ENCODE data around the gene TSPAN3. TPM values are rescaled to one million over a fixed set of nuclear protein-coding genes. Genes with fewer than 3 reads are reported as not detected.

The TSPAN3 gene
- total and polyA plus RNA-seq, 4 donors = 49.3 to 82.8 (median 78.7) TPM

GRCh38 chr15:77035584-77035983, 35.3 kb downstream of the TSPAN3 start:
- no peak for DNase-seq (ENCODE audit: low spot score)

GRCh38 chr15:77034695-77035489, 36.0 kb downstream of the TSPAN3 start:
- no peak overlapping the region for H3K9ac ChIP-seq (ENCODE audit: low read depth in 1 of 2, low read length in 2 of 2)
- H3K27ac ChIP-seq (ENCODE audit: low read depth in 1 of 2, low read length in 2 of 2) = no peak overlapping the region
- H3K4me1 ChIP-seq (ENCODE audit: control insufficient read depth in 4 of 4, insufficient read depth in 4 of 4, low read length in 3 of 4) = no peaks in the 10 kb centered on the region
- peak; percentile 59 for DNase-seq (ENCODE audit: low spot score)
- H3K9me3 ChIP-seq (ENCODE audit: control insufficient read depth in 4 of 4, low read length in 3 of 4) = no peaks in the 10 kb centered on the region
- TF ChIP-seq JUND (IDR thresholded peaks at IDR 0.05) (no peak), MAX (IDR thresholded peaks at IDR 0.05) (no peak), YY1 (IDR thresholded peaks at IDR 0.05) (no peak), RAD21 (IDR thresholded peaks at IDR 0.05) (peak in 1 of 2 donors; percentile 63), NR2F2 (IDR thresholded peaks at IDR 0.05) (no peak), CTCF (IDR thresholded peaks at IDR 0.05; ENCODE audit: low read depth, low read length, missing input control) (peak; percentile 38), HNF4A (conservative IDR thresholded peaks at IDR 0.05) (no peak), EGR1 (IDR thresholded peaks at IDR 0.05; ENCODE audit: low read depth in 2 of 2) (no peak), SP1 (IDR thresholded peaks at IDR 0.05) (no peak)
- H3K4me3 ChIP-seq (ENCODE audit: low read depth in 1 of 3, low read length in 3 of 3) = no peak overlapping the region
- no peaks in the 10 kb centered on the region for H3K36me3 ChIP-seq (ENCODE audit: control insufficient read depth in 4 of 4, insufficient read depth in 3 of 4, low read depth in 1 of 4, low read length in 3 of 4)
- 72% methylated on average over 14 of the region's 14 CpGs for WGBS
- H3K27me3 ChIP-seq (ENCODE audit: control insufficient read depth in 4 of 4, insufficient read depth in 4 of 4, low read length in 3 of 4) = no peaks in the 10 kb centered on the region

More at GRCh38 chr15:77035584-77035983, 35.3 kb downstream of the TSPAN3 start:
- TF ChIP-seq REST (IDR thresholded peaks at IDR 0.05) (no peak), FOXA2 (IDR thresholded peaks at IDR 0.05) (no peak), NR2F2 (IDR thresholded peaks at IDR 0.05) (no peak)
- Histone ChIP-seq H3K4me1 (ENCODE audit: control insufficient read depth in 4 of 4, insufficient read depth in 4 of 4, low read length in 3 of 4) (no peaks in the 10 kb centered on the region), H3K9ac (ENCODE audit: low read depth in 1 of 2, low read length in 2 of 2) (no peak overlapping the region), H3K27me3 (ENCODE audit: control insufficient read depth in 4 of 4, insufficient read depth in 4 of 4, low read length in 3 of 4) (no peaks in the 10 kb centered on the region), H3K27ac (ENCODE audit: low read depth in 1 of 2, low read length in 2 of 2) (no peak overlapping the region), H3K36me3 (ENCODE audit: control insufficient read depth in 4 of 4, insufficient read depth in 3 of 4, low read depth in 1 of 4, low read length in 3 of 4) (no peaks in the 10 kb centered on the region), H3K4me3 (ENCODE audit: low read depth in 1 of 3, low read length in 3 of 3) (no peak overlapping the region), H3K9me3 (ENCODE audit: control insufficient read depth in 4 of 4, low read length in 3 of 4) (no peaks in the 10 kb centered on the region)
- 93% methylated on average over 9 of the region's 9 CpGs for WGBS

All from liver (tissue), 9 donors.